ENCODE measurements around the gene SFXN5. TPM values are rescaled to one million over a fixed set of nuclear protein-coding genes. Genes with fewer than 3 reads are reported as not detected.

SFXN5 gene
- polyA plus RNA-seq, 1 donor (not counting 4 experiments of a cell fraction or from before 2014, with no cell fraction given): 6.3 TPM

DNA sequence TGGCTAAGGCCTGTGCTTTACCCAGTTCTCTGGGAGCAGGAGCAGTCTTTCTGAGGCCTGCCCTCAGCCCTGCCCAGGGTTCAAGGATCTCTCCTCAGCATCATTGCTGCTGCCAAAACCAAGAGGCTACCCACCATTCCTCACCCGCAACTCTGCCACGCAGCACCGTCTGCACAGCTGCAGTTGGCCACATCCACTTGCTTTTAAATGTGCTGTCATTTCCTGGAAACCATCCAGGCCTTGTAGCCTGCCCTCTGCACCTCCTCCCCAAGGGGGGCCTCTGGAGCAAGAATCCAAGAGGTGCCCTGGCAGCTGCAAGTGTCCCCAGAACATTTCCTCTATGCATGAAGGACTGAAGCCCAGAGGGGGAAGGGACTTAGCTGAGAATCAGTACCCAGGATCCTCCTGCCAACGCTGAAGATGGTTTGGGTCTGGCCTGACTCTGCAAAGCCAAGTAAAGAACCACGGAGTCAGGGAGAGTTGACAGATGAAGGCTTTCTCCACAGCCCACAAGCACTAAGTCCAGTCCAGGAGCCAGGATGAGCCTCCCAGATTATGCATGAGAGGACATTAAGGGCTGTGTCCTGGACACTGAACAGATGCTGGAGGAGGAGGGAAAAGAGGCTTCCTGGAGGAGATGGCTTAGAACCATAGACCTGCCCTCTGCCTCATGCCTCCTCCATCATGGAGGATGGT is 139.3 kb downstream of the SFXN5 start:
- Histone ChIP-seq H3K79me2 (ENCODE audit: control insufficient read depth, insufficient read depth, low read length) (no peaks in the 10 kb centered on the region), H3K36me3 (ENCODE audit: control insufficient read depth in 2 of 2, extremely low read depth in 1 of 2, insufficient read depth in 2 of 2, low read length in 2 of 2) (no peaks in the 10 kb centered on the region), H3K9me1 (ENCODE audit: control insufficient read depth, extremely low read depth, insufficient read depth, low read length) (no peaks in the 10 kb centered on the region), H4K20me1 (ENCODE audit: control insufficient read depth, extremely low read depth, insufficient read depth, low read length) (no peaks in the 10 kb centered on the region), H3K27ac (ENCODE audit: control insufficient read depth, insufficient read depth, low read length) (no peak overlapping the region), H3K4me1 (ENCODE audit: control insufficient read depth, extremely low read depth, insufficient read depth, low read length) (peaks cover 21% of the 10 kb centered on the region), H2AFZ (ENCODE audit: control insufficient read depth, low read length) (no peak overlapping the region), H3K9me3 (ENCODE audit: control insufficient read depth, low read depth, low read length) (no peaks in the 10 kb centered on the region), H3K4me3 (ENCODE audit: control insufficient read depth in 2 of 3, extremely low read depth in 1 of 3, insufficient read depth in 2 of 3, low read depth in 1 of 3, low read length in 3 of 3) (no peak overlapping the region), H3K9ac (ENCODE audit: control insufficient read depth, extremely low read depth, insufficient read depth, low read length) (no peak overlapping the region), H3K4me2 (ENCODE audit: control insufficient read depth, extremely low read depth, insufficient read depth, low read depth, low read length) (no peak overlapping the region), H3K27me3 (ENCODE audit: control insufficient read depth, extremely low read depth, insufficient read depth, low read length) (peaks cover 44% of the 10 kb centered on the region)
- dilution Hi-C loops (cut with MboI; ENCODE audit: extremely low pct_ligation_motif_present, low sequenced_read_pairs): no loop called here
- DNase-seq (ENCODE audit: low read depth, low spot score): no peak
- TF ChIP-seq CTCF (optimal IDR thresholded peaks at IDR 0.05 in 1 of 3, IDR thresholded peaks at IDR 0.05 in 1 of 3, conservative IDR thresholded peaks at IDR 0.05 in 1 of 3; ENCODE audit: extremely low read depth in 1 of 3, insufficient read depth in 2 of 3, low read length in 3 of 3) (no peak), EZH2 (IDR thresholded peaks at IDR 0.05; ENCODE audit: low read length) (no peak)
- no peak for FAIRE-seq

DNA sequence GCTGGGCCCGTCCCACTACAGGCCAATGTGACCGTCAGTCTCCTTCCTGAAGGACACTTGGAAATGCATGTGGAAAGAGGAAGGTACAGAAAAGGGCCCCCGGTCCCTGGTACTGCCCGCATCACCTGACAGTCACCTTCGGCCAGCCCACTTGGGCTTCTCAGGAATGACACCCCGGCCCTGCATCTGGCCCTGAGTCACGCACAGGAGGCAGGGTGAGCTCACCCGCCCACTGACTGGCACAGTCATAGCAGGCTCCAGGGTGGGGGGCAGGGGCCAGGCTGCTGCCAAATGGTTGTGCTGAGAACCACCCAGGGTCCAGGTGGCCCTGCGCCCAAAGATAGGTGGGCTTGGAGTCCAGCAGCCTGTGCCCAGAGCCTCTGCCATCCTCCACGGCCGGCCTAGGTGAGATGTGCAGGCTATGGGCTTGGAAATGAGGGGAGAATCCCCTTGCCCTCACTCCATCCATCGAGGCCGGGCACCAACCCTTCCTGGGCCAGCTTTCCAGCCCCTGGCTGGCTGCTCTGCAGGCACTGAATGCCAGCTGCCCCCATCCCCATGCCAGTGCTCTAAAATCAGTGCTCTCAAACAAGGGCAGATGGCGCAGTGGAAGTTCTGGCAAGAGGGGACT is 140.1 kb downstream of the SFXN5 start:
- no peak overlapping the region for H3K4me3 ChIP-seq (ENCODE audit: control insufficient read depth in 2 of 3, extremely low read depth in 1 of 3, insufficient read depth in 2 of 3, low read depth in 1 of 3, low read length in 3 of 3)
- no peak for DNase-seq (ENCODE audit: low read depth, low spot score)
- peaks cover 44% of the 10 kb centered on the region for H3K27me3 ChIP-seq (ENCODE audit: control insufficient read depth, extremely low read depth, insufficient read depth, low read length)
- H3K9ac ChIP-seq (ENCODE audit: control insufficient read depth, extremely low read depth, insufficient read depth, low read length): no peak overlapping the region
- H3K27ac ChIP-seq (ENCODE audit: control insufficient read depth, insufficient read depth, low read length): no peak overlapping the region
- H3K9me1 ChIP-seq (ENCODE audit: control insufficient read depth, extremely low read depth, insufficient read depth, low read length): no peaks in the 10 kb centered on the region
- dilution Hi-C loops (cut with MboI; ENCODE audit: extremely low pct_ligation_motif_present, low sequenced_read_pairs): no loop called here
- H3K79me2 ChIP-seq (ENCODE audit: control insufficient read depth, insufficient read depth, low read length): no peaks in the 10 kb centered on the region
- FAIRE-seq: no peak
- no peaks in the 10 kb centered on the region for H3K9me3 ChIP-seq (ENCODE audit: control insufficient read depth, low read depth, low read length)
- no peak overlapping the region for H3K4me2 ChIP-seq (ENCODE audit: control insufficient read depth, extremely low read depth, insufficient read depth, low read depth, low read length)
- no peak overlapping the region for H2AFZ ChIP-seq (ENCODE audit: control insufficient read depth, low read length)
- H3K36me3 ChIP-seq (ENCODE audit: control insufficient read depth in 2 of 2, extremely low read depth in 1 of 2, insufficient read depth in 2 of 2, low read length in 2 of 2): no peaks in the 10 kb centered on the region
- H3K4me1 ChIP-seq (ENCODE audit: control insufficient read depth, extremely low read depth, insufficient read depth, low read length): peaks cover 21% of the 10 kb centered on the region
- no peaks in the 10 kb centered on the region for H4K20me1 ChIP-seq (ENCODE audit: control insufficient read depth, extremely low read depth, insufficient read depth, low read length)
- TF ChIP-seq CTCF (optimal IDR thresholded peaks at IDR 0.05 in 1 of 3, IDR thresholded peaks at IDR 0.05 in 1 of 3, conservative IDR thresholded peaks at IDR 0.05 in 1 of 3; ENCODE audit: extremely low read depth in 1 of 3, insufficient read depth in 2 of 3, low read length in 3 of 3): no peak
